IPS-15b (cell line): ENCODE measurements around the gene NT5C2.
"Not testable (repeated sequence)": the region's sequence is repeated elsewhere in the genome, so short reads cannot be mapped to it uniquely, and the experiment has no call there.

Experiments
- H3K27me3 ChIP-seq: one replicate; pipeline ENCODE4 v1.6.1; 2013; ENCODE audit warnings: low read length; ENCODE audit not compliant: control insufficient read depth, insufficient read depth
- H3K36me3 ChIP-seq: one replicate; pipeline ENCODE4 v1.6.1; 2013; ENCODE audit warnings: low read length; ENCODE audit not compliant: control insufficient read depth, insufficient read depth
- H3K4me1 ChIP-seq: one replicate; pipeline ENCODE4 v1.6.1; 2013; ENCODE audit warnings: mild to moderate bottlenecking, low read length; ENCODE audit not compliant: control insufficient read depth, insufficient read depth
- H3K4me3 ChIP-seq: one replicate; pipeline ENCODE4 v1.5.1; 2013; ENCODE audit warnings: low read depth, low read length
- H3K9ac ChIP-seq: one replicate; pipeline ENCODE4 v1.6.1; 2013; ENCODE audit warnings: low read depth, mild to moderate bottlenecking, low read length
- H3K9me3 ChIP-seq: one replicate; pipeline ENCODE4 v1.6.1; 2013; ENCODE audit warnings: mild to moderate bottlenecking, low read length; ENCODE audit not compliant: control insufficient read depth, insufficient read depth

NT5C2 gene

DNA sequence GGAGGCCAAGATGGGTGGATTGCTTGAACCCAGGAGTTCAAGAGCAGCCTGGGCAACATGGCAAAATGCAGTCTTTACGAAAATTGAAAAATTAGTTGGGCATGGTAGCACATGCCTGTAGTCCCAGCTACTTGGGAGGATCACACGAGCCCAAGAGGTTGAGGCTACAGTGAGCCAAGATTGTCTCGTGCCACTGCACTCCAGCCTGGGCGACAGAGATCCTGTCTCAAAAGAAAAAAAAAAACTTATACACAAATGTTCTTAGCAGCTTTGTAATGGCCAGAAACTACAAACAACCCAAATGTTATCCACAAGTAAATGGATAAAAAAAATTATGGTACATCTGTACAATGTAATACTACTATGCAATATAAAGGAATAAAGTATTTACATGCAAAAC is 12.6 kb downstream of the NT5C2 start:
- Histone ChIP-seq H3K9me3 (no peaks in the 10 kb centered on the region), H3K27me3 (no peaks in the 10 kb centered on the region), H3K4me1 (no peaks in the 10 kb centered on the region), H3K36me3 (peaks cover 16% of the 10 kb centered on the region), H3K9ac (no peak overlapping the region), H3K4me3 (no peak overlapping the region)

GRCh38 chr10:103177123-103177522 is 15.9 kb downstream of the NT5C2 start:
- Histone ChIP-seq H3K9me3 (no peaks in the 10 kb centered on the region), H3K4me1 (no peaks in the 10 kb centered on the region), H3K36me3 (peaks cover 28% of the 10 kb centered on the region), H3K9ac (no peak overlapping the region), H3K4me3 (no peak overlapping the region), H3K27me3 (no peaks in the 10 kb centered on the region)

DNA sequence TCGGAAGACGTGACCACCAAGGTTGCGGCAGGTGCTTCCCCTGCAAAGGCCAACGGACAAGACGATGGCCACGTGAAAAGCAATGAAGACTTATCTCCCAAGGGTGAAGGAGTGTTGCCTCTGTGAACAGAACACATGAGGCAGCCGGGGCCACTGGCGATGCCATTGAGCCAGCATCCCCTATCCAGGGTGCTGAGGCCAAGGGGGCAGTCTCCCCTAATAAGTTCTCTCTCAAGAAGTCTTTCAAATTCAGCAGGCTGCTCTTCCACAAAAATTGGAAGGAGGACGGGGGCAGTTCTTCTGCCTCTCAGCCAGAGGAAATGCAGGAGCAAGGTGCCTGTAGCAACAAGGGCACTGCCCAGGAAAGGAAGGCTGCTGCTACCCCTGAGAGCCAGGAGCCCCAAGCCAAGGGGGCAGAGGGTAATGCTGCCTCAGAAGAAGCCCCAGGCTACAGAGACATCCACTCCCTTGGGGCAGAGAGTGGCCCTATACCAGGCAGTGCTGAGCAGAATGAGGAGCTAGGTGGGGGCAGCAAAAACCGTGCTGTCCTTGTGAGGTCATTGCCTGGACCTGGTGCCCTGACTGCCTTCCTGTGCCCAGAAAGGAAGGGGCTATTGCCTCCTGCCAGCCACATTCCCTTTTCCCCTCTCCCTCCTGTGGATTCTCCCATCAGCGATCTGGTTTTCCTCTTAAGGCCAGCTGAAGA is 17.3 kb downstream of the NT5C2 start:
- peak overlapping the region; percentile 1 for H3K9ac ChIP-seq
- H3K4me1 ChIP-seq, result no peaks in the 10 kb centered on the region
- no peak overlapping the region for H3K4me3 ChIP-seq
- no peaks in the 10 kb centered on the region for H3K27me3 ChIP-seq
- no peaks in the 10 kb centered on the region for H3K9me3 ChIP-seq
- peaks cover 21% of the 10 kb centered on the region for H3K36me3 ChIP-seq

GRCh38 chr10:103174324-103174723 is 18.7 kb downstream of the NT5C2 start:
- not testable (repeated sequence) for H3K4me1 ChIP-seq, H3K9ac ChIP-seq, H3K4me3 ChIP-seq, H3K9me3 ChIP-seq, H3K27me3 ChIP-seq
- H3K36me3 ChIP-seq, result peaks cover 18% of the 10 kb centered on the region

DNA sequence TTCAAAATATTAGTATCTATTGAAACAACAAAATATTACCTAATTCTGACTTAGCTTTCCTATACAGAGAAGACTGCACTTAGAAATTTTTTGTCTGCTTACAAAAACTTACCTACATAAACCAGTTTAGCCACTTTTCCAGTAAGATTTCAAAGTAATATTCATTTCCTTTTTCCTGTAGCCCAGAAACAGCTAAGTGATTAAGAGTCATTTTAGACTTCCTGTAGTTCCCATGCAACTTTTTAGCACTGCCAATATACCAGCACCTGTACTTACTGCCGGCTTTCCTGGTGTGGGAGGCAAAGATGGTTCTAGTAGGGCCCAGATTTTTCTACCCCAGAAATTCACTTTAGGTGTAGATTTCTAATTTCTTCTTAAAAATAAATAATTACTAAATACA is 21.8 kb downstream of the NT5C2 start:
- Histone ChIP-seq H3K9ac (no peak overlapping the region), H3K4me3 (no peak overlapping the region), H3K9me3 (no peaks in the 10 kb centered on the region), H3K4me1 (no peaks in the 10 kb centered on the region), H3K27me3 (no peaks in the 10 kb centered on the region), H3K36me3 (peaks cover 19% of the 10 kb centered on the region)

DNA sequence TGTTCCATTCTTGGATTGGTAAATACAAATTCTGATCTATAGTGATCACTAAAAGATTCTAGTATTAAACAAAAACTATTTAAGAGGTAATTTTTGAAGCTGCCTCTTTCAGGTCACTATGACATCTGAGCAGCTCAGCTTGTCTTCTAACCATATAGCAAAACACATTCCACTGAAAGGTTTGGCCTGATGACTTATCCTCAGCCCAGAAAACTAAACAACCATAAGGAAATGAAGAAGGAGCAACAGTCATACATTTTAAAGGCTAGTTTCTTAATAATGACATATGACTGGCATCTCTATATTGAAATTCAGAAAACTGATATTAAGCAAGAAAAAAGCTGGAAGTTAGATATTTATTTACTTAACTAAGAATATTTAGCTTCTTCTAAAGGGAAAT is 24.6 kb downstream of the NT5C2 start:
- Histone ChIP-seq H3K9ac (no peak overlapping the region), H3K4me1 (no peaks in the 10 kb centered on the region), H3K9me3 (no peaks in the 10 kb centered on the region), H3K4me3 (no peak overlapping the region), H3K36me3 (peaks cover 8% of the 10 kb centered on the region), H3K27me3 (no peaks in the 10 kb centered on the region)

DNA sequence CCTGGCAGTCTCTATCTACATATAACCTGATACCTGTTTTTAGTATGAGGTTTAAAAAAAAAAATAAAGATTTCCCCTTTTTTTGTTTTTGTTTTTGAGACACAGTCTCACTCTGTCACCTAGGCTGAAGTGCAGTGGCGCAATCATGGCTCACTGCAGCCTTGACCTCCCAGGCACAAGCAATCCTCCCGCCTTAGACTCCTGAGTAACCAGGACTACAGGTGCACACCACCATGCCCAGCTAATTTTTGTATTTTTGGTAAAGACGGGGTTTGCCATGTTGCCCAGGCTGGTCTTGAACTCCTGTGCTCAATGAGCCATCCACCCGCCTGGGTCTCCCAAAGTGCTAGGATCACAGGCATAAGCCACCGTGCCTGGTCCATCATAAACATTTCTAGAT is 25.5 kb downstream of the NT5C2 start:
- H3K27me3 ChIP-seq, H3K4me1 ChIP-seq, H3K9me3 ChIP-seq, H3K36me3 ChIP-seq, H3K4me3 ChIP-seq, H3K9ac ChIP-seq: not testable (repeated sequence)

- H3K9me3 ChIP-seq, result no peaks in the 10 kb centered on the region
- H3K27me3 ChIP-seq, result no peaks in the 10 kb centered on the region
- no peak overlapping the region for H3K9ac ChIP-seq
- H3K36me3 ChIP-seq, result peaks cover 3% of the 10 kb centered on the region
- no peaks in the 10 kb centered on the region for H3K4me1 ChIP-seq
- H3K4me3 ChIP-seq, result no peak overlapping the region
Measured at GRCh38 chr10:103166523-103166922, 26.5 kb downstream of the NT5C2 start.

DNA sequence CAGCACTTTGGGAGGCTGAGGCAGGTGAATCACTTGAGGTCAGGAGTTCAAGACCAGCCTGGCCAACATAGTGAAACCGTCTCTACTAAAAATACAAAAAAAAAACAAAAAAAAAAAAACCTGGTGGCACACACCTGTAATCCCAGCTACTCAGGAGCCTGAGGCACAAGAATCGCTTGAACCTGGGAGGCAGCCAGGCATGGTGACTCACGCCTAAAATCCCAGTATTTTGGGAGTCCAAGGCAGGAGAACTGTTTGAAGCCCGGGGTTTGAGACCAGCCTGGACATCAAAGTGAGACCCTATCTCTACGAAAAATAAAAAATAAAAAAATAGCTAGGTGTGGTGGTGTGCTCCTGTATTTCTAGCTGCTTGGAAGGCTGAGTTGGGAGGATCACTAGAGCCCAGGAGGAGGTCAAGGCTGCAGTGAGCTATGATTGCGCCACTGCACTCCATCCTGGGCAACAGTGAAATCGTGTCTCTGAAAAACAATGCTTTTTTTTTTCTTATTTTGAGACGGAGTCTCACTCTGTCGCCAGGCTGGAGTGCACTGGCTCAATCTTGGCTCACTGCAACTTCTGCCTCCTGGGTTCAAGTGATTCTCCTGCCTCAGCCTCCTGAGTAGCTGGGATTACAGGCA is 29.2 kb downstream of the NT5C2 start:
- not testable (repeated sequence) for H3K36me3 ChIP-seq, H3K9me3 ChIP-seq, H3K9ac ChIP-seq, H3K4me3 ChIP-seq, H3K4me1 ChIP-seq, H3K27me3 ChIP-seq

DNA sequence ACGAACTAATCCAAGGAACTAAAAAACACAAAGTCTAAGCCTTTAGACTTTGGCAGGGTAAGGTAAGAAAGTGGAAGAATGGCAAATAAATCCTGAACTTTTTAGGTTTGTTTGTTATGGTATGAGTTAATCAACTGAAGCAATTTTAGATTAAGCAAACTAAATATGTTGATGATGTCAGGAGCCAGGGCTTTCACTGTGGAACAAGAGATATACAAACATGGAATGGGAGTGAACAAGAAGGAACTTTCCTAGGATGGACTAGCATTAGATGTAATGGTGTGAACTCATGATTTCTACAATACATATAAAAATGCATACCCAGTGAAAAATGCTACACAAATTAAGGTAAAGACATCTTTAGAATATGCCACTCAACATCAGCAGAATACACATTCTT is 35.8 kb downstream of the NT5C2 start:
- Histone ChIP-seq H3K9ac (no peak overlapping the region), H3K27me3 (no peaks in the 10 kb centered on the region), H3K9me3 (no peaks in the 10 kb centered on the region), H3K4me1 (peaks cover 17% of the 10 kb centered on the region), H3K4me3 (no peak overlapping the region), H3K36me3 (no peaks in the 10 kb centered on the region)

- Histone ChIP-seq H3K27me3 (no peaks in the 10 kb centered on the region), H3K4me1 (peaks cover 17% of the 10 kb centered on the region), H3K9ac (no peak overlapping the region), H3K36me3 (no peaks in the 10 kb centered on the region), H3K9me3 (no peaks in the 10 kb centered on the region), H3K4me3 (no peak overlapping the region)
Measured at GRCh38 chr10:103155471-103156085, 37.5 kb downstream of the NT5C2 start.
